ENCODE measurements around the gene COMTD1. TPM values are rescaled to one million over a fixed set of nuclear protein-coding genes. Genes with fewer than 3 reads are reported as not detected.

COMTD1 gene
- total and polyA plus RNA-seq, 2 of the 4 experiments (the other 2 are of a cell fraction) = 1.6 to 6.4 TPM

GRCh38 chr10:75209921-75210281 lies 25.9 kb downstream of the COMTD1 start:
- Histone ChIP-seq H2BK5ac (ENCODE audit: low read depth, low read length, poor library complexity, severe bottlenecking) (peak overlapping the region; percentile 91), H2BK15ac (ENCODE audit: low read depth, low read length) (peak overlapping the region; percentile 94; the same call in 2 of the 3 replicates), H2AFZ (replicated peaks; ENCODE audit: low read length, poor library complexity) (peak overlapping the region; percentile 97), H3K18ac (ENCODE audit: low read depth, low read length) (peak overlapping the region; percentile 82), H2AK9ac (replicated peaks; ENCODE audit: low read depth, low read length, poor library complexity) (peak overlapping the region; percentile 100), H3K9me3 (ENCODE audit: control insufficient read depth, insufficient read depth, low read length) (no peaks in the 10 kb centered on the region), H3K4me1 (ENCODE audit: control insufficient read depth, insufficient read depth, low read length) (peaks cover 12% of the 10 kb centered on the region), H3K4ac (ENCODE audit: low read depth, low read length) (peak overlapping the region; percentile 99), H4K5ac (ENCODE audit: low read depth, low read length) (peak overlapping the region; percentile 93), H2BK120ac (ENCODE audit: low read depth, low read length) (peak overlapping the region; percentile 93), H4K8ac (ENCODE audit: low read depth in 2 of 2, low read length in 2 of 2) (peak overlapping the region; percentile 98 to 99), H3K4me3 (ENCODE audit: insufficient read depth, low read depth, low read length) (peak overlapping the region; percentile 71), H2AK5ac (ENCODE audit: low read depth, low read length) (peak overlapping the region; percentile 99), H3K9ac (ENCODE audit: low read depth, low read length) (peak overlapping the region; percentile 89), H3K4me2 (ENCODE audit: low read depth, low read length) (peak overlapping the region; percentile 89), H3K27ac (ENCODE audit: insufficient read depth, low read length) (peak overlapping the region; percentile 93), H3K23ac (ENCODE audit: low read depth, low read length) (peak overlapping the region; percentile 99), H3K79me1 (ENCODE audit: low read depth in 1 of 2, low read length in 2 of 2) (peaks cover 2 to 17% of the 10 kb centered on the region in 2 experiments; a peak in 3 of 4 replicates), H3K27me3 (ENCODE audit: control insufficient read depth, insufficient read depth, low read length) (no peaks in the 10 kb centered on the region), H4K91ac (ENCODE audit: insufficient read depth, low read depth, low read length) (peak overlapping the region; percentile 95), H3K14ac (replicated peaks; ENCODE audit: low read depth, low read length) (peak overlapping the region; percentile 100), H3K56ac (ENCODE audit: extremely low read depth, insufficient read depth, low read length) (peak overlapping the region; percentile 98), H3K36me3 (ENCODE audit: control insufficient read depth, insufficient read depth, low read length) (peaks cover 13% of the 10 kb centered on the region), H2BK20ac (ENCODE audit: low read depth, low read length) (peak overlapping the region; percentile 60), H3K9me1 (ENCODE audit: insufficient read depth, low read length) (peaks cover 9% of the 10 kb centered on the region), H4K20me1 (ENCODE audit: insufficient read depth, low read length) (peaks cover 17% of the 10 kb centered on the region)
- 5% methylated on average over 4 of the region's 19 CpGs; no CpG with 5 or more reads in 1 of the 2 experiments for whole genome bisulfite sequencing, 2 experiments (ENCODE audit: extremely low coverage in 2 of 2, insufficient read length in 1 of 2)
- in situ Hi-C loops (cut with MboI; ENCODE audit: low sequenced_read_pairs) (no loop called here), intact Hi-C loops (cut with micrococcal nuclease) (loop anchor here (1.0 to 5.0 kb wide), 3 partner anchors 15 to 98 kb away; partner anchors contain the start of gene SAMD8), dilution Hi-C loops (cut with HindIII; ENCODE audit: low sequenced_read_pairs, unreplicated experiment) (no loop called here)
- CTCF ChIA-PET = no interaction called here
- POLR2A ChIA-PET (ENCODE audit: unreplicated experiment) = no interaction called here
- BruUV-seq (replicated peaks) = no TSS peak
- TF ChIP-seq FOS (IDR thresholded peaks at IDR 0.05; ENCODE audit: low read depth, low read length) = no peak
- TF ChIP-seq MAZ (IDR thresholded peaks at IDR 0.05; ENCODE audit: borderline replicate concordance, low read depth, low read length) = no peak
- peak; percentile 56; the same call in 1 of the 2 replicates for TF ChIP-seq NFE2L2 (IDR thresholded peaks at IDR 0.05; ENCODE audit: low read depth, low read length)
- TF ChIP-seq MXI1 (IDR thresholded peaks at IDR 0.05; ENCODE audit: borderline replicate concordance, low read depth, low read length) = peak; percentile 65; the same call in 1 of the 2 replicates
- no peak for TF ChIP-seq RFX5 (IDR thresholded peaks at IDR 0.05; ENCODE audit: low read depth, low read length)
- TF ChIP-seq SMC3 (IDR thresholded peaks at IDR 0.05; ENCODE audit: low read depth, low read length) = no peak
- TF ChIP-seq CEBPB (IDR thresholded peaks at IDR 0.05; ENCODE audit: low read depth, low read length) = no peak
- ATAC-seq (ENCODE audit: low read depth) (peak; percentile 61), DNase-seq (peak; percentile 65)

Data from IMR-90 (cell line).